GM21717 (cell line): ENCODE results near the gene ZDHHC5.
"Not testable (repeated sequence)": the region's sequence is repeated elsewhere in the genome, so short reads cannot be mapped to it uniquely, and the experiment has no call there.

Source experiments
- ATAC-seq: cut with Tn5 transposase; IDR thresholded peaks from one replicate; pipeline ENCODE4 v1.9.1; 2021; ENCODE audit warnings: mild to moderate bottlenecking, moderate library complexity; ENCODE audit not compliant: unreplicated experiment

ZDHHC5 gene

GRCh38 chr11:57643802-57644201, 24.1 kb upstream of the ZDHHC5 start:
- ATAC-seq, result no peak

GRCh38 chr11:57644748-57645688, 22.9 kb upstream of the ZDHHC5 start:
- ATAC-seq, result peak; percentile 55

- no peak for ATAC-seq
Measured at GRCh38 chr11:57645689-57646085, 22.2 kb upstream of the ZDHHC5 start.

GRCh38 chr11:57646194-57646798, 21.6 kb upstream of the ZDHHC5 start:
- ATAC-seq, result no peak

- no peak for ATAC-seq
Measured at GRCh38 chr11:57646799-57647303, 21.1 kb upstream of the ZDHHC5 start.

- ATAC-seq, result no peak
Measured at GRCh38 chr11:57647372-57647771, 20.5 kb upstream of the ZDHHC5 start.

GRCh38 chr11:57647960-57648800, 19.7 kb upstream of the ZDHHC5 start:
- ATAC-seq, result no peak

GRCh38 chr11:57648801-57649735, 18.8 kb upstream of the ZDHHC5 start:
- no peak for ATAC-seq

- no peak for ATAC-seq
Measured at GRCh38 chr11:57649826-57650738, 17.8 kb upstream of the ZDHHC5 start, which contains the start of gene YPEL4. YPEL4 (minus strand) TSS chr11:57649912; CDS start chr11:57647107, 2,805 bp downstream.

- no peak for ATAC-seq
Measured at GRCh38 chr11:57650739-57651090, 17.2 kb upstream of the ZDHHC5 start.

GRCh38 chr11:57651408-57651807, 16.5 kb upstream of the ZDHHC5 start:
- ATAC-seq, result no peak

GRCh38 chr11:57652230-57652629, 15.7 kb upstream of the ZDHHC5 start:
- ATAC-seq, result not testable (repeated sequence)

GRCh38 chr11:57652662-57653061, 15.3 kb upstream of the ZDHHC5 start:
- ATAC-seq, result no peak

GRCh38 chr11:57653163-57653562, 14.8 kb upstream of the ZDHHC5 start:
- ATAC-seq, result no peak

- no peak for ATAC-seq
Measured at GRCh38 chr11:57656885-57657193, 11.1 kb upstream of the ZDHHC5 start.

GRCh38 chr11:57657194-57658022, 10.5 kb upstream of the ZDHHC5 start, which contains the start of gene CLP1:
CLP1 (plus strand) TSS chr11:57657762; CDS start chr11:57659477, 1,715 bp downstream.
- peak; percentile 98 for ATAC-seq

- peak; percentile 2 for ATAC-seq
Measured at GRCh38 chr11:57658023-57658361, 9.9 kb upstream of the ZDHHC5 start.

- ATAC-seq, result no peak
Measured at GRCh38 chr11:57659669-57660068, 8.2 kb upstream of the ZDHHC5 start.
